ENCODE data around the gene P2RX7. TPM values are rescaled to one million over a fixed set of nuclear protein-coding genes. Genes with fewer than 3 reads are reported as not detected.
A peak's percentile ranks its signal among the peaks of the same experiment; 100 is the strongest.
"Not testable (repeated sequence)": the region's sequence is repeated elsewhere in the genome, so short reads cannot be mapped to it uniquely, and the experiment has no call there.

The P2RX7 gene
- total RNA-seq, 3 donors from 2014 or later = 2.5 to 4.8 (median 2.9) TPM

DNA sequence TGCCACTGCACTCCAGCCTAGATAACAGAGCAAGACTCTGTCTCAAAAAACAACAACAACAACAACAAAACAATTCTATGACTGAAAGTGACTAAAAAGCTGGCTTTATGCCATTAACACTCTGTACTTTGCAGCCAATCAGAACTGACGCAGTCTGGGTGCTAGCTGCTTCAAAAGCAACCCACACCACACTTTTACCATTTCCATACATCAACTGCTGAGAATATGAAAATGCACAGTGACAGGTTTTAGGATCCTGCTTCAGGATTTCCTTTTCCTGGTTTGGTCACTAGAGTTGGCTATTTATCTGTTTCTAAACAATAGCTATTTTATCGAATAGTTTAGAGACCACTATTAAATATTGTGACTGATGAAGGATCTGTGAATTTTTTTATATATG, 54.1 kb downstream of the P2RX7 start:
- peaks cover 4% of the 10 kb centered on the region for H3K9me3 Mint-ChIP-seq
- ATAC-seq (no peak), DNase-seq (no peak)
- peaks cover 9% of the 10 kb centered on the region for H3K36me3 Mint-ChIP-seq (ENCODE audit: insufficient read depth)
- H3K4me3 Mint-ChIP-seq = no peak overlapping the region
- no peaks in the 10 kb centered on the region for H3K27me3 Mint-ChIP-seq (ENCODE audit: low read depth)
- H3K4me1 Mint-ChIP-seq (ENCODE audit: low read depth) = peaks cover 1% of the 10 kb centered on the region

- H3K9me3 Mint-ChIP-seq = peaks cover 4% of the 10 kb centered on the region
- H3K27me3 Mint-ChIP-seq (ENCODE audit: low read depth) = no peaks in the 10 kb centered on the region
- no peak overlapping the region for H3K4me3 Mint-ChIP-seq
- ATAC-seq (no peak), DNase-seq (no peak)
- peaks cover 1% of the 10 kb centered on the region for H3K4me1 Mint-ChIP-seq (ENCODE audit: low read depth)
- H3K36me3 Mint-ChIP-seq (ENCODE audit: insufficient read depth) = peaks cover 3% of the 10 kb centered on the region
Observed at GRCh38 chr12:121187501-121187900, 54.8 kb downstream of the P2RX7 start.

DNA sequence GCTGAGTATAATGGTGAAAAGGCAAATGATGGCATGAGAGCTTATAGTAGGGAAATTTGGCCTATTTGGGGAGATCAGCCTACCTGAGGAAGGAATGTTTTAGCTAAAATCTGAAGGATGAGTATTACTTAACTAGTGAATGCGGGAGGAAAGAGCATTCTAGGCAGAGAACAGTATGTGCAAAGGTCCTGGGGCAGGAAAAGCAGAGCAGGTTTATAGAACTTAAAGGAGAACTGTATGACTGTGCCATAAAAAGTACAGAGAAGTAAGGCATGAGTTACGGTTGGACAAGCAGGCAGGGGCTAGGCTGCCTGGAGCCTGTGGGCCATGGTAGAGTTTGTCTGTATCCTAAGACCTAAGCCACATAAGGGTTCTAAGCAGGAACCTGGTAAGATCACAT, 55.6 kb downstream of the P2RX7 start:
- ATAC-seq (no peak), DNase-seq (no peak)
- Mint-ChIP-seq H3K4me1 (ENCODE audit: low read depth) (peaks cover 1% of the 10 kb centered on the region), H3K9me3 (peaks cover 4% of the 10 kb centered on the region), H3K4me3 (no peak overlapping the region), H3K36me3 (ENCODE audit: insufficient read depth) (peaks cover 3% of the 10 kb centered on the region), H3K27me3 (ENCODE audit: low read depth) (no peaks in the 10 kb centered on the region)

DNA sequence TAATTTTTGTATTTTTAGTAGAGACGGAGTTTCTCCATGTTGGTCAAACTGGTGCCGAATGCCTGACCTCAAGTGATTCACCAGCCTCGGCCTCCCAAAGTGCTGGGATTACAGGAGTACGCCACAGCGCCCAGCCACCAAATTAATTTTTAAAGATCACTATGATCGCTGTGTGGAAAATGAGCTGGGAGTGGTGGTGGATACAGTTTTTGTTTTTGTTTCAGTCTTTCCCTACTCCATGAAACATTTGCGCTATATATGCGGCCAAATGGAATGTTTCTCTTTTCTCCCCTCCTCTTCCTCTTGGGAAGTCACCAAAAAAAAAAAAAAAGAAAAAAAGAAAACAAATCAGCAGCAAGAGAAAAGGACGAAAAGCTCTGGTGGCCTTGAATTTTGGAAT, 56.5 kb downstream of the P2RX7 start:
- ATAC-seq = no peak

GRCh38 chr12:121189619-121190155, 57.0 kb downstream of the P2RX7 start:
- no peak for ATAC-seq
- Mint-ChIP-seq H3K4me3 (no peak overlapping the region), H3K27me3 (ENCODE audit: low read depth) (no peaks in the 10 kb centered on the region), H3K36me3 (ENCODE audit: insufficient read depth) (peaks cover 3% of the 10 kb centered on the region), H3K9me3 (peaks cover 4% of the 10 kb centered on the region), H3K4me1 (ENCODE audit: low read depth) (peaks cover 1% of the 10 kb centered on the region)
- DNase-seq = no peak

More for the DNA sequence above, 56.5 kb downstream of the P2RX7 start:
- H3K36me3 Mint-ChIP-seq (ENCODE audit: insufficient read depth) = peaks cover 3% of the 10 kb centered on the region
- no peak overlapping the region for H3K4me3 Mint-ChIP-seq
- DNase-seq = no peak
- H3K4me1 Mint-ChIP-seq (ENCODE audit: low read depth) = peaks cover 1% of the 10 kb centered on the region
- H3K9me3 Mint-ChIP-seq = peaks cover 4% of the 10 kb centered on the region
- no peaks in the 10 kb centered on the region for H3K27me3 Mint-ChIP-seq (ENCODE audit: low read depth)

DNA sequence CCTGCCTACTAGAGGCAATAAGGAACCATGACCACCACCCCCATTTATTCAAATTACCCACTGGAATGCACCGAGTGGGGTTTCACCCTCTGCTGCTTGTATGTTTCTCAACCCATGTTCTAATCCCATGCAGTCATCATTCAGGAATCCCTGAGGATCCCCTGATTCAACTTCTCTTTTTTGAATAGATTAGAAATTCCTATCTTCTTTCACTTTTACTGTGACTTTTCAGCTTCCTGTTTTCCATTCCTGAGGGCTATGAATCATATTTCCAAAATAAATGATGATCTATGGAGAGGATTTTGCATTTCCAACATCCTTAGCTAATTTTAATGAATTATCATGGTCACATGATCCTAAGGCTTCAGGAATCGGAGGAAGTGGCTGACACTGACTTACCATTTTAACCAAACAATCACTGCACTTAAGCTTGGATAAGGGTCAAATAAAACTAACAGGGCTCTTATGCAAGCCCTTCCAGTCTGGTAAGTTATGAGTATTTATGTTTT, 57.9 kb downstream of the P2RX7 start:
- Mint-ChIP-seq H3K4me1 (ENCODE audit: low read depth) (peaks cover 1% of the 10 kb centered on the region), H3K27me3 (ENCODE audit: low read depth) (no peaks in the 10 kb centered on the region), H3K36me3 (ENCODE audit: insufficient read depth) (peaks cover 3% of the 10 kb centered on the region), H3K4me3 (no peak overlapping the region), H3K9me3 (peaks cover 4% of the 10 kb centered on the region)
- DNase-seq (no peak), ATAC-seq (no peak)

DNA sequence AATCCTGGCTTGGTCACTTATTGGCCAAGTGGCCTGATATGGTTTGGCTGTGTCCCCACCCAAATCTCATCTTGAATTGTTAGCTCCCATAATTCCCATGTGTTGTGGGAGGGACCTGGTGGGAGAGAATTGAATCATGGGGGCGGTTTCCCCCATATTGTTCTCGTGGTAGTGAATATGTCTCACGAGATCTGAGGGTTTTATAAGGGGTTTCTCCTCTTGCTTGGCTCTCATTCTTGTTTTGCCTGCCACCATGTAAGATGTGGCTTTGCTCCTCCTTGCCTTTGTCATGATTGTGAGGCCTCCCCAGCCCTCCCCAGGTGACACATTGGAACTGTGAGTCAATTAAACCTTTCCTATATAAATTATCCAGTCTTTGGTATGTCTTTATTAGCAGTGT, 58.5 kb downstream of the P2RX7 start:
- H3K4me1 Mint-ChIP-seq (ENCODE audit: low read depth) = peaks cover 1% of the 10 kb centered on the region
- no peaks in the 10 kb centered on the region for H3K27me3 Mint-ChIP-seq (ENCODE audit: low read depth)
- H3K4me3 Mint-ChIP-seq = no peak overlapping the region
- H3K9me3 Mint-ChIP-seq = peaks cover 4% of the 10 kb centered on the region
- DNase-seq (no peak), ATAC-seq (no peak)
- peaks cover 3% of the 10 kb centered on the region for H3K36me3 Mint-ChIP-seq (ENCODE audit: insufficient read depth)

DNA sequence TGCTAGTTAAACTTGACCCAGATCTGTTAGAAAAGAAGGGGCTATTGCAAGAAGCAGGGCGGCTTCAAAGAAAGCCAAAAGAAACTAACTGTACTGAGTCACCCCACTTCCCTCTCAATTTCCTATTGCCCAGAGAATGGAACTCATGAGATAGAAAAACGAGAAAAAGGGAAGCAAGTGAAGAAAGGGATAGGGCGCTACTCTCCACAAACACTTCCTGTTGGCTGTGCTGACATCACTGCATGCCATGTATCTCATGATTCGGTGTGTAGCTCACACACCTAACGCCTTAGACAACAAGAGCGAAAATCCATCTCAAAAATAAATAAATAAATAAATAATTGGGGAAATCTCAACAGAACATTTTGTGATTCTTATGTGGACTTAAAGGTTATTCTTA, 64.2 kb downstream of the P2RX7 start:
- H3K36me3 Mint-ChIP-seq (ENCODE audit: insufficient read depth) = no peaks in the 10 kb centered on the region
- ATAC-seq (no peak), DNase-seq (no peak)
- H3K4me1 Mint-ChIP-seq (ENCODE audit: low read depth) = peaks cover 4% of the 10 kb centered on the region
- peak overlapping the region; percentile 31 for H3K4me3 Mint-ChIP-seq
- H3K9me3 Mint-ChIP-seq = no peaks in the 10 kb centered on the region
- no peaks in the 10 kb centered on the region for H3K27me3 Mint-ChIP-seq (ENCODE audit: low read depth)

DNA sequence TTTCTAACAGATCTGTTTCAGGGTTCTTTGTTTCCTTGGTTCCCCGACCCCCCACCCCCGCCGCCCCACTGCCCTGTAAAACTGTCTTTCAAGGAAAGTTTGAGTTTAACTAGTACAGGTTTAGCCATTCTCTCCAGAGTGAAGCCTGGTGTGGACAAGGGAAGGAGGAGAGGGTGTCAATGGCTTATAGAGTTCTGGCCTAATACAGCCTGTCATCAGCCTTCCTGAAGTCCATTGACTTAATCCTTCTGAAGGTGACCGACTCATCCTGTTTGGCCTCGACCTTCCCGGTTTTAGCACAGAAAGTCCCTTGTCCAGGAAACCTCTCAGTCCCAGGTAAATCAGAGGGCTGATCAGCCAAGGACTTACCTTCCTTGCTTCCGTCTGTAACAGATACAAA, 66.3 kb downstream of the P2RX7 start:
- Mint-ChIP-seq H3K4me3 (no peak overlapping the region), H3K27me3 (ENCODE audit: low read depth) (no peaks in the 10 kb centered on the region), H3K36me3 (ENCODE audit: insufficient read depth) (no peaks in the 10 kb centered on the region), H3K9me3 (no peaks in the 10 kb centered on the region), H3K4me1 (ENCODE audit: low read depth) (peaks cover 4% of the 10 kb centered on the region)
- DNase-seq = no peak
- no peak for ATAC-seq

- H3K27me3 Mint-ChIP-seq (ENCODE audit: low read depth); H3K4me3 Mint-ChIP-seq; H3K4me1 Mint-ChIP-seq (ENCODE audit: low read depth); ATAC-seq; H3K36me3 Mint-ChIP-seq (ENCODE audit: insufficient read depth); H3K9me3 Mint-ChIP-seq; DNase-seq: not testable (repeated sequence)
Observed at GRCh38 chr12:121201140-121201539, 68.5 kb downstream of the P2RX7 start.

DNA sequence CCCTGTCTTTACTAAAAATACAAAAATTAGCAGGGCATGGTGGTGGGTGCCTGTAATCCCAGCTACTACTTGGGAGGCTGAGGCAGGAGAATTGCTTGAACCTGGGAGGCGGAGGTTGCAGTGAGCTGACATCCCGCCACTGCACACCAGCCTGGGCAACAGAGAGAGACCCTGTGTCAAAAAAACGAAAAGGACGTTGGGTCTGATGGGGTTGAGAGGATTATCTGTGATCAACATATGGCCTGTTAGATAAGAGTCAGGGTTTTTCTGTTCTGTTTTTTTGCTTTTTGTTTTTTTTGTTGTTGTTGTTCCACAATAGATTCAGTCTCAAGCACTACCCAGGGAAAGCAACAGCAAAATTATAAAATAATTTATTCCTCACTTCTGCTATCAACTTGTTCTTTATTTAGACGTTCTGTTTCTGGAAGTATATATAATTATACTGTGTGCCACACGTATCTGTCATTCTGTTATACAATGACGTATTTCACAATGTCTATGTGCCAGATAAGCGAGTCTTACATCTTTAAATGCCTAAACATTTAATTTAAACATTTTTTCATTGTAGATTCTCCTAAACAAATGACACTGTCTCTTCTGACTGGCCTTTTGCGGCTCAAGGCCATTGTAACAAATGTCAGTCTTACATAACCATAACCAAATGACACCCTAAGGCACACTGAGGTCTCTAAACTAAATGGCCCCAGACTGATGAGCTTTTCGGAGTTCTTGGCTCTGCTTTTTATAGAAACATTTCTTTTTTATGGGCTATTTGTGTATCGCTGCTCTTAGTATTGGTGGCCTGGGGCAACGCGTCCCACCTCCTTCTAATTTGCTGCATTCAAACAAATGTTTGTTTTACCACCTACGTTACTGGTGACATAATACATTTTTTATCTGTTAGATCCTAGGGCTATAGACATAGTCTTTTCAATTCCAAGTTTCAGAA, 70.0 kb downstream of the P2RX7 start:
- no peak overlapping the region for H3K4me3 Mint-ChIP-seq
- no peaks in the 10 kb centered on the region for H3K27me3 Mint-ChIP-seq (ENCODE audit: low read depth)
- peaks cover 3% of the 10 kb centered on the region for H3K4me1 Mint-ChIP-seq (ENCODE audit: low read depth)
- H3K9me3 Mint-ChIP-seq = no peaks in the 10 kb centered on the region
- DNase-seq (no peak), ATAC-seq (no peak)
- no peaks in the 10 kb centered on the region for H3K36me3 Mint-ChIP-seq (ENCODE audit: insufficient read depth)

GRCh38 chr12:121203482-121203881, 70.8 kb downstream of the P2RX7 start:
- Mint-ChIP-seq H3K27me3 (ENCODE audit: low read depth) (no peaks in the 10 kb centered on the region), H3K4me1 (ENCODE audit: low read depth) (peaks cover 3% of the 10 kb centered on the region), H3K4me3 (no peak overlapping the region), H3K36me3 (ENCODE audit: insufficient read depth) (no peaks in the 10 kb centered on the region), H3K9me3 (no peaks in the 10 kb centered on the region)
- ATAC-seq (no peak), DNase-seq (no peak)

DNA sequence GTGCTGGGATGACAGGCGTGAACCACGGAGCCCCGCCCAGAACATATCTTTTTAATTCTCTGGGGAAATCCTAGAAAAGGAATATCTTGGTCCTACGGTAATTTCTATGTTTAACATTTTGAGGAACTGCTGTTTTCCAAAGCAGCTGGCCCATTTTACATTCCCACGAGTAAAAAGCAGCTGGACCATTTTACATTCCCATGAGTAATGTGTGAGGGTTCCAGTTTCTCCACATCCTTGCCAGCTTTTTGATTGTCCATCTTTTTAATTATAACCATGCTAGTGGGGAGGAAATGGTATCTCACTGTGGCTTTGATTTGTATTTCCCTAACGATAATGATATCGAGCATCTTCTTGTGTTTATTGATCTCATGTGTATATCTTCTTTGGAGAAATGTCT, 72.8 kb downstream of the P2RX7 start:
- no peaks in the 10 kb centered on the region for H3K27me3 Mint-ChIP-seq (ENCODE audit: low read depth)
- H3K4me1 Mint-ChIP-seq (ENCODE audit: low read depth) = peaks cover 5% of the 10 kb centered on the region
- H3K9me3 Mint-ChIP-seq = no peaks in the 10 kb centered on the region
- no peak overlapping the region for H3K4me3 Mint-ChIP-seq
- no peak for ATAC-seq
- H3K36me3 Mint-ChIP-seq (ENCODE audit: insufficient read depth) = no peaks in the 10 kb centered on the region
- DNase-seq = no peak

DNA sequence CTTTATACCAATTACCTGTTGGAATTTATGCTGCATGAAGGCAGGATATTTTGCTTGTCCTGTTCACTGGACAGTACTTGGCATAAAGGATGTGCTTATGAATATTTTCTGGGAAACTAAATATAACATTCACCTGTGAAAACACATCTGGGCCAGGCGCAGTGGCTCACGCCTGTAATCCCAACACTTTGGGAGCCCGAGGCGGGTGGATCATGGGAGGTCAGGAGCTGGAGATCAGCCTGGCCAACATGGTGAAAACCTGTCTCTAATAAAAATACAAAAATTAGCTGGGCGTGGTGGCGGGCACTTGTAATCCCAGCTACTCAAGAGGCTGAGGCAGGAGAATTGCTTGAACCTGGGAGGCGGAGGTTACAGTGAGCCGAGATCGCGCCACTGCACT, 75.9 kb downstream of the P2RX7 start:
- Mint-ChIP-seq H3K4me3 (peak overlapping the region; percentile 70), H3K4me1 (ENCODE audit: low read depth) (peaks cover 16% of the 10 kb centered on the region)
- H3K27me3 Mint-ChIP-seq (ENCODE audit: low read depth); ATAC-seq; DNase-seq; H3K36me3 Mint-ChIP-seq (ENCODE audit: insufficient read depth); H3K9me3 Mint-ChIP-seq: not testable (repeated sequence)

DNA sequence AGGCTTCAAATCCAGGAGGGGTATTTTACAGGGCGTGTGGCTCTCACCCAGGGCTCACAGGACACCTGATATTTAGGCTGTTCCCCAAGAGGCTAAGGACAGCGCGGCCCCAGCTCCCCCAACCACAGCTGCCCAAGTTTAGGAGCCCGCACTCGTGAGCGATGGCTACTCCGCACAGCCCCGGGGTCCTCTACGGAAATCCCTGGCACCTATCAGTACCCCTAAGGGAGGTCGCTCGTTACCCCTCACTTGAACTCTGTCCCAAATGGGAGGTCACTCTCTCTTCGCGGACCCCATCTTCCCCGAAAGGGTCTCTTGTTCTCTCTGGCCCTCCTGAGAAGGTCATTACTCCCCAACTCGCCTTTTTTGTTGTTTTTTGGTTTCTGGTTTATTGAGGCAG, 76.5 kb downstream of the P2RX7 start:
- H3K36me3 Mint-ChIP-seq (ENCODE audit: insufficient read depth) = peaks cover 3% of the 10 kb centered on the region
- no peak for ATAC-seq
- peaks cover 19% of the 10 kb centered on the region for H3K4me1 Mint-ChIP-seq (ENCODE audit: low read depth)
- H3K4me3 Mint-ChIP-seq = peak overlapping the region; percentile 70
- no peak for DNase-seq
- no peaks in the 10 kb centered on the region for H3K27me3 Mint-ChIP-seq (ENCODE audit: low read depth)
- H3K9me3 Mint-ChIP-seq = no peaks in the 10 kb centered on the region
